ENCODE data around the gene CABP1. TPM values are rescaled to one million over a fixed set of nuclear protein-coding genes. Genes with fewer than 3 reads are reported as not detected.
"Not testable (repeated sequence)": the region's sequence is repeated elsewhere in the genome, so short reads cannot be mapped to it uniquely, and the experiment has no call there.

Gene CABP1
- total RNA-seq, 2 experiments from 2014 or later: not detected

DNA sequence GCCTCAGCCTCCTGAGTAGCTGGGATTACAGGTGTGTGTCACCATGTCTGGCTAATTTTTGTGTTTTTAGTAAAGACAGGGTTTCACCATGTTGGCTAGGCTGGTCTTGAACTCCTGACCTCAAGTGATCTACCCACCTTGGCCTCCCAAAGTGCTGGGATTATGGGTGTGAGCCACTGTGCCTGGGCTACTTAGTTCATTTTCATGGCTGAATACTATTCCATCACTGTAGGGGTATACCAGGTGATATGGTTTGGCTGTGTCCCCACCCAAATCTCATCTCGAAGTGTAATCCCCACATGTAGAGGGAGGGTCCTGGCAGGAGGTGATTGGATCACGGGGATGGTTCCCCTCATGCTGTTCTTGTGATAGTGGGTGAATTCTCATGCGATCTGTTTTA, 23.2 kb upstream of the CABP1 start:
- H3K4me1 Mint-ChIP-seq, H3K36me3 Mint-ChIP-seq: not testable (repeated sequence)

DNA sequence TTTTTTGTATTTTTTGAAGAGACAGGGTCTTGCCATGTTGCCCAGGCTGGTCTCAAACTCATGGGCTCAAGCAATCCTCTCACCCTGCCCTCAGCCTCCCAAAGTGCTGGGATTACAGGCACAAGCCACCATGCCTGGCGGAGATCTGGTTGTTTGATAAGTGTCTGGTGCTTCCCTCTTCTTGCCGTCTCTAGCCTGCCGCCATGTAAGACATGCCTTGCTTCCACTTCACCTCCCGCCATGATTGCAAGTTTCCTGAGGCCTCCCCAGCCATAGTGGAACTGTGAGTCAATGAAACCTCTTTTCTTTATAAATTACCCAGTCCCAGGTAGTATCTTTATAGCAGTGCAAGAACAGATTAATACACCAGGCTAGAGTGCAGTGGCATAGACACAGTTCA, 22.7 kb upstream of the CABP1 start:
- ATAC-seq; H3K9me3 Mint-ChIP-seq (ENCODE audit: low read depth); CTCF ChIA-PET: not testable (repeated sequence)

More for the DNA sequence above, 23.2 kb upstream of the CABP1 start:
- CTCF ChIA-PET; H3K4me3 Mint-ChIP-seq; H3K27ac Mint-ChIP-seq; ATAC-seq; DNase-seq; H3K9me3 Mint-ChIP-seq (ENCODE audit: low read depth): not testable (repeated sequence)
- H3K27me3 Mint-ChIP-seq: peaks cover 34% of the 10 kb centered on the region

DNA sequence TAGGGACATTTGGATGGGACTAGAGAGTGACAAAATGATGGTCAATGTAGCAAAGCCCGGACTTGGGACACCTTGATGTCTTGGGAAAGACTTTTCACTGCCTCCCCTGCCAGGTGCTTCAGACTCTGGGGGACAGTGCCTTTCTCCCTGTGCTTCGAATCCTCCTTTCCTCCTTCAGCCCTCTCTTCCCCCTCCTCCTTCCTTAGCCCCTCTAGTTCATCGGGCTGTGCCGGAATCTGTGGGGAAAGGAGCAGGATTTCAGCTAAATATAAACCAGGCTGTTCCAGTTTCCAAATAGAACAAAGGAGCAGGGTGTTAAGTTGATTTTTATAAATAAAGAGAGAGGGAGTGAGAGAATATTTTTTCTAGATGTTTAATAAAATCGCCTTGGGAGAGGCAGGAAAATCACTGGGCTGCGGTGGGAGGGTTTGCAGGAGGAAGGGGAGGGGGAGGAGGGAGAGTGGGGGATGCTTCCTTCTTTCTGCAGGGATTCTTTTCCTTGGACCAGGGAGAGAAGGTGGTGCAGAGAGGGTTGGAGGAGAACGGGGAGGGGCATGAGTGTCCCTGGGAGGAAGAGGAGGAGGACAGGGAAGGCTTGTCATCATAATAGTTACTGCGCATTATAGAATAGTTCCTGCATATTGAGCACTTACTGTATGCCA, 21.3 kb upstream of the CABP1 start:
- no peak for DNase-seq
- Mint-ChIP-seq H3K36me3 (no peaks in the 10 kb centered on the region), H3K9me3 (ENCODE audit: low read depth) (no peaks in the 10 kb centered on the region), H3K4me1 (no peaks in the 10 kb centered on the region), H3K4me3 (no peak overlapping the region), H3K27ac (no peak overlapping the region), H3K27me3 (peaks cover 30% of the 10 kb centered on the region)
- CTCF ChIA-PET: interaction anchor here (0.6 kb wide), 2 partner anchors 17 to 27 kb away, joined by 3 to 4 read pairs; no protein-coding TSS in a partner anchor
- no peak for ATAC-seq

More for the DNA sequence above, 22.7 kb upstream of the CABP1 start:
- H3K4me3 Mint-ChIP-seq, H3K4me1 Mint-ChIP-seq, H3K36me3 Mint-ChIP-seq, DNase-seq, H3K27ac Mint-ChIP-seq: not testable (repeated sequence)
- peaks cover 34% of the 10 kb centered on the region for H3K27me3 Mint-ChIP-seq

DNA sequence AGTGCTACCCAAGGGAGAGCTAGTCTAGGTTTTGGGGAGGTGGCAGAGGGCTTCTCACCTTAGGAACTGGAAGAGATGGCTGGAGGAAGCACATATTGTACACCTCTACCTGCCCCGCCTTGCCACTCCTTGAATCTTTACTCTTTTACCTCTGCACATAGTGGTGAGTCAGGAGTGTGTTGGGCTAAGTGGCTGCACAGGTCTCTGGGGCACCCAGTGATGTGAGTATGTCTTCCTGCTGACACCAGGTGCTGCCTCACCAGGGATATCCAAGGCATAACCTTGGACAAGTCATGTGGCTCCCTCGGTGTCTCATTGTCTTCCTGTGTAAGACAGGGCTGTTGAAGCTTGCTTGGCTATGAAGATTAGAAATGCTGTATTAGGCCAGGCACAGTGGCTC, 19.8 kb upstream of the CABP1 start:
- Mint-ChIP-seq H3K27me3 (peaks cover 30% of the 10 kb centered on the region), H3K4me3 (no peak overlapping the region), H3K9me3 (ENCODE audit: low read depth) (no peaks in the 10 kb centered on the region), H3K4me1 (no peaks in the 10 kb centered on the region), H3K27ac (no peak overlapping the region), H3K36me3 (no peaks in the 10 kb centered on the region)
- CTCF ChIA-PET: interaction anchor here (0.5 to 1.0 kb wide), 2 partner anchors 38 to 932 kb away, joined by 3 to 5 read pairs; no protein-coding TSS in a partner anchor
- ATAC-seq (no peak), DNase-seq (no peak)

DNA sequence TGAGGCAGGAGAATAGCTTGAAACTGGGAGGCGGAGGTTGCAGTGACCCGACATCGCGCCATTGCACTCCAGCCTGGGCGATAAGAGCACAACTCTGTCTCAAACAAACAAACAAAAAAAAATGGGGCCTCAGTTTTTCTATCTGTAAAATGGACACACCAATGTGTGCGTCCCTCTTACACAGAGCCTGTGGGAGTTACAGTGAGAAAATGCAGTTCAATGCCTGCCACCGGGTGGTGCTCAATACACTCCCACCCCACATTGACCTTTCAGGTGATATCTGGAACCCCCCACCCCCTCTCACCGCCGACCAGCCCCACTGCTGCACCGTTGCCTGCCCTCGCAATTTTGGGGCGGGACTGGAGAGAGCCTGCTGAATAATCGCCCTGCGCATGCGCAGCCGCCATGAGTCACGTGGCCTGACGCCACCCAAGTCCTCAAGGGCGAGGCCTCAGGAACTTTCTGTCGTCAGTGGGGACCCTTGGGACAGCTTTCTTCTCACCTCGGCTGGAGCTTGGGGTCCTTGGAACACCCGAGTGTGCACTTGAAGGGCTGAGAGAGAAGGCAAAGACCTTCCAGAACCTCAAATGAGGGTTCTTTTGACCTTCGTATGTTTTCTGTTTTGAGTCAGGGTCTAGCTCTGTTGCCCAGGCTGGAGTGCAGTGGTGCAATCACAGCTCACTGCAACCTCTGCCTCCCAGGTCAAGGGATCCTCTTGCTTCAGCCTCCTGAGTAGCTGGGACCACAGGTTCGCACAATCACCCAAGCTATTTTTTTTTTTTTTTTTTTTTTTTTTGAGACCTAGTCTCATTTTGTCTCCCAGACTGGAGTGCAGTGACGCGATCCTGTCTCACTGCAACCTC, 14.6 kb upstream of the CABP1 start:
- CTCF ChIA-PET: interaction anchor here (0.7 to 2.9 kb wide), 9 partner anchors 11 to 378 kb away, joined by 3 to 10 read pairs (median 3); no protein-coding TSS in a partner anchor
- Mint-ChIP-seq H3K9me3 (ENCODE audit: low read depth) (no peaks in the 10 kb centered on the region), H3K27me3 (peaks cover 10% of the 10 kb centered on the region), H3K27ac (no peak overlapping the region), H3K4me3 (no peak overlapping the region), H3K4me1 (no peaks in the 10 kb centered on the region), H3K36me3 (no peaks in the 10 kb centered on the region)
- peak; percentile 61 for DNase-seq
- peak; percentile 33 for ATAC-seq

DNA sequence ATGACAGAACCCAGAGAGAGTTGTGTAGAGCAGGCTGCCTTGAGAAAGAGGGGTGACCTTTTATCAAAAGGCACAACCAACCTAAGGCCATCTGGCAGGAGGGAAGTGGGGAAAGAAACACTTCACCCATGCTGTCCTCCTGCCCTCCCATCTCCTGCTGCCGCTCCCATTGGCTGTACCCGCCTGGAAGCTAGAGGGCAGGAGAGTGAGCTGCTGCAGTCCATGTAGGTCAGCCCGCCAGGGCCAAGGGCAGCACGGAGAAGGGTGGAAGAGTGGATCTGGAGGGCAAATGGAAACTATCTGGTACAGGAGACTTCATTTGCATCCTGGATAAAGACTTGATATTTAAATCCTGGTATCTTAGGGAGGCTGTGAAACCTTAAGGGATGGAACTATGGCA, 11.5 kb upstream of the CABP1 start:
- CTCF ChIA-PET: interaction anchor here (3.4 kb wide), 1 partner anchor 20 kb away, joined by 10 read pairs; no protein-coding TSS in a partner anchor
- no peak for ATAC-seq

DNA sequence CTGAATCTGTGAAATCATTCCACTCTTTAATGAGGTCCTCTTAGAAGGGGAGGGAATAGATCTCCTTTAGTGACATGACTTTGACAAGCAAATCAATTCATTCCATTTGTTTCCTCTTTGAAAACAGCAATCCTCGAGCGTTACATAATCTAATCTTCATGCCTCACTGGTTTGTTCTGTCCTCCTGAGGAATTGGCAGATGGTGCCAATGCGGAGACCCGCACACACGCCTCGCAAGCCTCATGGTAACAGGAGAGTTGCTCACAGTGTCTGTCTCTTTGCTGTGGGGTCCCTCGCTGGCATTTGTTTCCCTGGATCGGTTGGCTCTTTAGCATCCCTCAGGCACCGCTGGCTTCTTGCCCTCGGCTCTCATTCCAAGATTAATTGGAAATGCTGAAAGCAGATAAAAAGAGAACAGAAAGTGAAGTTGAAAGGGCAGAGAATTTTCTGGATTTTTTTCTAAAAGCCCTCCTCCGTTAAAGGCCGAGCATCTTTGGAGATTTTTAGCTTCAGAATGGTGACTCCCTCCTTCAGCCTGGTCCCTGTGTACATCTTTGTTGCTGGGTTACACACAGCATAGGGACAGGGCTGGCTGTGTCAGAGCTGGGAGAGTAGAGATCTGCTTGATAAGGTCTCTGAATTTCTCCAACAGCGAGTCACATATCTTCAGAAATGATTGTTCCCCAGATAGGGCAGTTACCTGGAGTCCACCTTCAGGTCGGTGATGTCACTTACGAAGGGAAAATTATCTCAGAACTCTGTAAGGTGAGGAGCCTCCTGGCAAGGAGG, 10.1 kb upstream of the CABP1 start:
- Mint-ChIP-seq H3K9me3 (ENCODE audit: low read depth) (no peaks in the 10 kb centered on the region), H3K36me3 (no peaks in the 10 kb centered on the region), H3K27ac (no peak overlapping the region), H3K27me3 (peaks cover 15% of the 10 kb centered on the region), H3K4me1 (no peaks in the 10 kb centered on the region), H3K4me3 (no peak overlapping the region)
- no peak for ATAC-seq
- CTCF ChIA-PET: interaction anchor here (1.2 to 3.4 kb wide), 3 partner anchors 18 to 27 kb away, joined by 3 to 10 read pairs (median 5); no protein-coding TSS in a partner anchor
- no peak for DNase-seq

More for the DNA sequence above, 11.5 kb upstream of the CABP1 start:
- Mint-ChIP-seq H3K36me3 (no peaks in the 10 kb centered on the region), H3K4me1 (no peaks in the 10 kb centered on the region), H3K9me3 (ENCODE audit: low read depth) (no peaks in the 10 kb centered on the region), H3K27me3 (peaks cover 12% of the 10 kb centered on the region), H3K4me3 (no peak overlapping the region), H3K27ac (no peak overlapping the region)
- DNase-seq: no peak

DNA sequence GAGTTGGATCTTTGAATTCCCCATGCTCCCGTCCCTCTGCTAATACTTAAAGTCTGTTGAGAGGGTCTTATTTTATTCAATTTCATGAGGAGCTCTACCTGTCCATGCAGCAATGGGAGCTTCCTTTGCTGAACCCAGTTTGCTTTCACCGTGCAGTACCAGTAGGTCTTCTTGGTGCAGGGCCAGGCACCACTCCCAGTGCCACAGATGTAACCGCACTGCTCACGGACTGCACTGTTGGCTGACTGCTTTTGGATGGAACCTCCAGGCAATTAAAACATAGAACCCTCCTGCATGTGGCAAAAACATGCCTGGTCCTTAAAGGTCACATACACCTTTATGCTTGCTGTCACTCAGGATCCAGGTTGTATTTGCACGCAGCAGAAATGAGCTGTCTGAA, 9.3 kb upstream of the CABP1 start:
- Mint-ChIP-seq H3K4me1 (no peaks in the 10 kb centered on the region), H3K27me3 (peaks cover 15% of the 10 kb centered on the region), H3K27ac (no peak overlapping the region), H3K9me3 (ENCODE audit: low read depth) (no peaks in the 10 kb centered on the region), H3K4me3 (no peak overlapping the region), H3K36me3 (no peaks in the 10 kb centered on the region)
- DNase-seq (no peak), ATAC-seq (no peak)
- CTCF ChIA-PET: interaction anchor here (1.2 kb wide), 2 partner anchors 17 to 28 kb away, joined by 3 to 5 read pairs; no protein-coding TSS in a partner anchor

DNA sequence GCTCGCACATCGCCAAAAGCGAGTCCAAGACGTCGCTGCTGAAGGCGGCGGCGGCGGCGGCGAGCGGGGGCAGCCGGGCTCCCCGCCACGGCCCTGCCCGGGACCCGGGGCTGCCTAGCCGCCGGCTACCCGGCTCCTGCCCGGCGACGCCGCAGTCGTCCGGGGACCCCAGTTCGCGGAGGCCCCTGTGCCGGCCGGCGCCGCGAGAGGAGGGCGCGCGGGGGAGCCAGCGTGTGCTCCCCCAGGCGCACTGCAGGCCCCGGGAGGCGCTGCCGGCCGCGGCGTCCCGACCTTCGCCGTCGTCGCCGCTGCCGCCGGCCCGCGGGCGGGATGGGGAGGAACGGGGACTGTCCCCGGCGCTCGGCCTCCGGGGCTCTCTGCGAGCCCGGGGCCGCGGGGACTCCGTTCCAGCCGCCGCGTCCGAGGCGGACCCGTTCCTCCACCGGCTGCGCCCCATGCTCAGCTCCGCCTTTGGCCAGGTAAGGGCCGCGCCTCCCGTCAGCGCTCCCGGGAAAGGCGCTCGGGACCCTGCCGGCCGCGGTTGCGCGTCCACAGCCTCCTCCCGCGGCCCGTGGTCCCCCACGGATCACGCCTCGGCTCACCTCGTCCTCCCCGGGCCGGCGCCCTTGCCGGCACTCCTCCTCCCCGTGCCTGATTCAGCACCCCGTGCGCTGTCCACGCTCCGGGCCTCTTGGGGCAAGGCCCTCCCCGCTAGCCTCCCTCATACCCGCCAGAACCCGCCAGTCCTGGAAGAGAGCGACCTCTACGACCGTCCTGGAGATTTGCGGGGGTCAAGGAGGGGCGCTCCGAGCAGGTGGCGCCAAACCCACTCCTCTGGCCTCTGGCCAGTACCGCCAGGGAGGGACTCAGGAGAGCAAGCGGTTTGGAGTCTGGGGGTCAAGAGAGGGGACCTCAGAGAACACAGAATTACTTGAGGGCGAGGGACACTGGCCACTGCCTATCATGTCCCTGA, 721 bp downstream of the CABP1 start:
- peak; percentile 76 for DNase-seq
- CTCF ChIA-PET: interaction anchor here (1.0 to 3.8 kb wide), 6 partner anchors 8 to 330 kb away, joined by 3 to 20 read pairs (median 6); partner anchors contain the start of gene POP5
- peak overlapping the region; percentile 45 for H3K4me3 Mint-ChIP-seq
- peaks cover 6% of the 10 kb centered on the region for H3K4me1 Mint-ChIP-seq
- no peak overlapping the region for H3K27ac Mint-ChIP-seq
- peaks cover 52% of the 10 kb centered on the region for H3K27me3 Mint-ChIP-seq
- no peaks in the 10 kb centered on the region for H3K9me3 Mint-ChIP-seq (ENCODE audit: low read depth)
- no peaks in the 10 kb centered on the region for H3K36me3 Mint-ChIP-seq
- ATAC-seq: peak; percentile 76

DNA sequence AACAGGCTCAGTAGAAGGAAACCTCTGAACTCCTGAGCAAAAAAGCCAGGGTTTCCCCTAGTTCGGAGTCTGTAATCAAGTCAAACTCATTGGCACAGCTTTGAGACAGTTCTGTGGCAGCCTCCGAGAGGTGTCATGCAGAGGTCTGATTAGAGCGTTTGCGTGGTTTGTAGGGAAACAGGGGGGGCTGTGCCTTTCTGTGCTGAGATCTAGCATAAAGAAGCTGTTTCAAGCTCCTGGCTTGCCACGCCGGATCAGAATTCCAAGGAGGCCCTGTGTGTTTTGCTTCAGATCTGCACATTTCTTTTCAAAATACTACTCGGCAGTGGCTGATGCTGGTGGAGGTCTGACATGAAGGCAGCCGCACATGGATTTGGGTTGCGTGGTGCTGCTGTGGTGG, 1.7 kb downstream of the CABP1 start:
- H3K36me3 Mint-ChIP-seq: no peaks in the 10 kb centered on the region
- H3K4me3 Mint-ChIP-seq: no peak overlapping the region
- peaks cover 10% of the 10 kb centered on the region for H3K4me1 Mint-ChIP-seq
- H3K9me3 Mint-ChIP-seq (ENCODE audit: low read depth): no peaks in the 10 kb centered on the region
- CTCF ChIA-PET: interaction anchor here (0.6 to 3.8 kb wide), 4 partner anchors 7 to 204 kb away, joined by 3 to 20 read pairs (median 10); partner anchors contain the start of gene POP5
- ATAC-seq (no peak), DNase-seq (no peak)
- H3K27ac Mint-ChIP-seq: no peak overlapping the region
- peaks cover 55% of the 10 kb centered on the region for H3K27me3 Mint-ChIP-seq

DNA sequence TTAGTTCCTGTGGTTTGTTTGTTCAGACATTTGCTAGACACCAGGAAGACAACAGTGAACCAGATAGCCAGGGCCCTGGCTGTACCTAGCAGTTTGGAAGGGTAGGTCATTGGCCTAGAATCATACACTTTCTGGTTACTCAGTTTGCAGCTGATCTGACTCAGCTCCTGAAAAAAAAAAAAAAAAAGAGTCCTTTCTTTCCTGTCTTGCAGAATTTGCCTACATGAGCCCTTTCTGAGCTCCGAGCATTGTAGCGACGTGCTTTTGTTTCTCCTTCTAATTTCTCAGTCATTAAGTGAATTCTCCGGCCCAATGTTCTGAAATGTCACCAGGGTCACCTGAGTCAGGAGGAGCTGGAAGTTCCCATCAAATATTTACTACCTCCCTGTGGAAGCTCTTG, 2.4 kb downstream of the CABP1 start:
- Mint-ChIP-seq H3K27ac (no peak overlapping the region), H3K27me3 (peaks cover 56% of the 10 kb centered on the region), H3K4me1 (peaks cover 11% of the 10 kb centered on the region), H3K4me3 (no peak overlapping the region), H3K36me3 (no peaks in the 10 kb centered on the region), H3K9me3 (ENCODE audit: low read depth) (no peaks in the 10 kb centered on the region)
- DNase-seq (no peak), ATAC-seq (no peak)
- CTCF ChIA-PET: interaction anchor here (1.1 kb wide), 2 partner anchors 59 to 60 kb away, joined by 3 read pairs; no protein-coding TSS in a partner anchor

DNA sequence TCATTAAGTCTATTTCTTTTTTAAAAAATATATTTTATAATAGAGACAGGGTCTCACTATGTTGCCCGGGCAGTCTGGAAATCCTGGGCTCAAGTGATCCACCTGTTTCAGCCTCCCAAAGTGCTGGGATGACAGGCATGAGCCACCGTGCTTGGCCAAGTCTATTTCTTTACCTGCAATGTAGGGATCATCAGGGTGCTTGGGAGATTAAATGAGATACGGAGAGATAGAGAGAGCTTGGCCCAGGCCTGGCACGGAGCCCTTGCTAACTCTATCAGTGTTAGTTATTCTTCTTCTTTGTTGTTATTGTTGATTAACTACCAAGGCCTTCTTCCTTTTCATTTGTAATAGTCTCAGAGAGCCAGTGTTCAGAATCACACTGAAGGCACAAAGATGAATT, 3.1 kb downstream of the CABP1 start:
- Mint-ChIP-seq H3K4me3 (no peak overlapping the region), H3K27ac (no peak overlapping the region), H3K9me3 (ENCODE audit: low read depth) (no peaks in the 10 kb centered on the region), H3K36me3 (no peaks in the 10 kb centered on the region), H3K4me1 (peaks cover 16% of the 10 kb centered on the region), H3K27me3 (peaks cover 62% of the 10 kb centered on the region)
- ATAC-seq (no peak), DNase-seq (no peak)
- CTCF ChIA-PET: interaction anchor here (1.1 to 2.2 kb wide), 4 partner anchors 18 to 329 kb away, joined by 3 to 8 read pairs (median 3); no protein-coding TSS in a partner anchor
